SK-N-SH (cell line): ENCODE data around the gene MAP3K6.

Source experiments
- CHD2 ChIP-seq: fragments of 150-350 bp; IDR thresholded peaks from 2 replicates; pipeline ENCODE4 v1.6.1; 2018; ENCODE audit warnings: low read length; ENCODE audit not compliant: partially characterized antibody
- CTCF ChIP-seq: fragments of 200-600 bp; sonication (generic); IDR thresholded peaks from 2 replicates; pipeline ENCODE4 v1.6.1; 2017; ENCODE audit warnings: antibody characterized with exemption, mild to moderate bottlenecking, moderate library complexity
- JUND ChIP-seq: IDR thresholded peaks from 2 replicates; pipeline ENCODE4 v1.4.0; 2012
- MAX ChIP-seq: IDR thresholded peaks from 2 replicates; pipeline ENCODE4 v1.4.0; 2012; ENCODE audit warnings: low read depth
- POLR2AphosphoS5 ChIP-seq: IDR thresholded peaks from 2 replicates; pipeline ENCODE4 v1.6.1; 2012; ENCODE audit warnings: low read depth, low read length
- RAD21 ChIP-seq: IDR thresholded peaks from 2 replicates; pipeline ENCODE4 v1.6.1; 2012; ENCODE audit warnings: mild to moderate bottlenecking, low read length
- RFX5 ChIP-seq: IDR thresholded peaks from 2 replicates; pipeline ENCODE4 v1.6.1; 2012; ENCODE audit warnings: mild to moderate bottlenecking, improper control_type of control experiment, low read length
- SIN3A ChIP-seq: IDR thresholded peaks from 2 replicates; pipeline ENCODE4 v1.6.1; 2012; ENCODE audit warnings: low read depth, mild to moderate bottlenecking, low read length, moderate library complexity, borderline replicate concordance
- SMC3 ChIP-seq: IDR thresholded peaks from 2 replicates; pipeline ENCODE4 v1.6.1; 2012; ENCODE audit warnings: low read depth, low read length, improper control_type of control experiment
- TAF1 ChIP-seq: IDR thresholded peaks from 2 replicates; pipeline ENCODE4 v1.6.1; 2012; ENCODE audit warnings: low read depth, mild to moderate bottlenecking, low read length, moderate library complexity, borderline replicate concordance
- TEAD4 ChIP-seq: IDR thresholded peaks from 2 replicates; pipeline ENCODE4 v1.4.0; 2012; ENCODE audit warnings: mild to moderate bottlenecking, borderline replicate concordance; ENCODE audit not compliant: insufficient read depth
- ZBTB33 ChIP-seq: IDR thresholded peaks from 2 replicates; pipeline ENCODE4 v1.4.0; 2012; ENCODE audit warnings: low read depth, borderline replicate concordance

DNA sequence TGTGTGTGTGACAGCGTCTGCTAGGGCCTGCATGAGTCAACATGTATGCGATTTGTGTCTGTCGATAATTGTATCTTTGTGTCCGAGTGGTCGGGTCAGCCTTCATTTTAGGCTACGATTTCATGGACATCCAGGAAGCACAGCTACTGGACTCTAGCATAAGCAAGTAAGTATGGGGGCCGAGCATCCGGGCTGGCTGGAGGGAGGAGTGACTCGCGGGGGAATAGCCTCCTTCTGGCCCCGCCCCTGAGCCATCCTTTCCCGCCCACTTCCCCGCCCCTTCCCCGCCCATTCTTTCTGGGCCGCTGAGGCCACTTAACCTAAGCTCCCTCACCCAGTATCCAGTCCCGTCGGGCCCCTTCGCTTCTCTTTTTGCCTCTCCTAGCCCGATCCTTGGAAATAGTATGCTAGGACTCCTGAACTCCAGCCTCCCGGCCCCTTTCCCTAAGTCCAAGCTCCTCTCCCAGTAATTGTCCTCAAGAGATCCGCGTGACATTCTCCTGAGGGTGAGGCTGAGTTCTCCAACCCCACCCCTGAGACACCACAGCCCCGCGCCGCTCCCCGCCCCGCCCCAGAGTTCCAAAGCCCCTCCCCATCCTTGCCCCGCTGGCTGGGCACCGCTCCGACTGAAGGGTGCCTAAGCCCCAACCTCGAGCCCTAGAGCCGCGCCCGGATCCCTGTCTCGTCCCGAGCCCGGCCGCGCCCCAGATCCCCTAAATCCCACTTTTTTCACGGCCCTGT is 1.2 kb downstream of the MAP3K6 start:
- no peak for TF ChIP-seq CTCF
- TF ChIP-seq TAF1: peak; percentile 46; the same call in 1 of the 2 replicates
- TF ChIP-seq POLR2AphosphoS5: peak; percentile 70; the same call in 1 of the 2 replicates
- no peak for TF ChIP-seq TEAD4
- TF ChIP-seq MAX: peak; percentile 29; the same call in 1 of the 2 replicates
- TF ChIP-seq RFX5: no peak
- no peak for TF ChIP-seq SIN3A
- TF ChIP-seq RAD21: no peak
- no peak for TF ChIP-seq JUND
- no peak for TF ChIP-seq SMC3
- no peak for TF ChIP-seq CHD2
- no peak for TF ChIP-seq ZBTB33
